ENCODE data around the gene ASPM.
"Not testable (repeated sequence)": the region's sequence is repeated elsewhere in the genome, so short reads cannot be mapped to it uniquely, and the experiment has no call there.

ASPM gene

DNA sequence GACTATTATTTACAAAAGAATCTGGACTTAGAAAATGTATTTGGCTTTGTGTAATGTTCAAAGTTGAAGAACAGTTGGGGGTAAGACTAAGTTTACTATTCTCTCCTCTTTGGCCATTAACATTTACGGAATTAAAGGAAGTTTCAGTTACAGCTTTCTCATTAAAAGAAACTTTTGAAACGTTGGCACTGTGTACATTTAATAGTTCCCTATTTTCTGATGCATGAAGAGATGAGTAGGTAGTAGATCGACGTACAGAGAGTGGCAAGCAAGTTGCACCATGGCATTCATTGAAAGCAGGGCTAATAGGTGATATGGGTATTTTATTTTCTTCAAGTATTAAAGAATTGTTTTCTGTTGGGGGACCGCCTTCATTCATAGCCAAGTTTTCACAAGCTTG is 3.2 kb downstream of the ASPM start:
- no peak for DNase-seq

DNA sequence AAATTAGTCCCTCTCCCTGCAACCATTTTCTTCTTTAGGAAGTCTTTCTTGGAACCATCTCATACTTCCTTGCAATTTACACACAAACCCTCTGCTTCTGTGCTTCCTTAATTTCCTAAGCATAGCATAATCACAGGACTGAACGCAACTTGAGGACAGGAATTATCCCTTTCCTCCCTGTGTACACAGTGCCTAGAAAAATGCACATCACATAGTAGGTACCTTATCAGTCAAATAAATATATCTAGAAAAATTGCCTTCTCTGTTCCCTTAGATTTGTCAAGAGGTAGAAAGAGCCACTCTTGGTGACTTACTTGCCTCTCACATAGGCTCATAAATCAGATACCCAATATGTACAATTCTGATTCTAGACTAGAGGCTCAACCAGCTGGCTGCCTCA is 4.9 kb downstream of the ASPM start:
- DNase-seq, result no peak

DNA sequence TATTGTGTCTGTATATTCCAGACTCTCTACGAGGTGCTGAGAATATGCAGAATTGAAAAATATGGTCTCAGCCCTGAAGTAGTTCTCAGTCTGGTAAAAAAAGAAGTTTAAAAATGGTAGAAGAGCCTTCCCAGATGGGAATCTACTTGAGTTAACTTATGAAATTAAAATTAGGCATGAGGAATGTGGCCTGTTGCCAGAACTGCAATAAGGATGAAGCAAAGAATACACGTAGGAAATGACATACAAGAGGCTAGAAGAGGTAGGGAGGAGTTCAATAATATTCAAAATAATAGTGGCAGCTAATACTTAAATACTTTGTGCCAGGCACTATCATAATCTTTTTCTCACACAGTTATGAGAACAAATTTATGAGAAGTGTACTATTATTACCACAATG is 6.3 kb downstream of the ASPM start:
- peak; percentile 23 for DNase-seq

DNA sequence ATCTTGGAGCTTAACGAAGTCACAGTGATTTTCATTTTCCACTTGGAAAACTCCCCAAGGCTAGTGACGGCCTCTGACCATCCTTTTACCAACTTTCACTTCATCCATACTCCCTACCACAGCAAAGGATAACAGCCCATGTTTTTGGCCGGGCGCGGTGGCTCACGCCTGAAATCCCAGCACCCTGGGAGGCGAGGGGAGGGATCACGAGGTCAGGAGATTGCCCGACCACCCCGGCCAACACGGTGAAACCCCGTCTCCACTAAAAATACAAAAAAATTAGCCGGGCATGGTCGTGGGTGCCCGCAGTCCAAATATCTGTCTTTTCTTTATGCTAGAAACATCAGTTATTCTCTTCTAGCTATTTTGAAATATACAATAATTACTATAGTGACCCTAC is 7.3 kb downstream of the ASPM start:
- no peak for DNase-seq

DNA sequence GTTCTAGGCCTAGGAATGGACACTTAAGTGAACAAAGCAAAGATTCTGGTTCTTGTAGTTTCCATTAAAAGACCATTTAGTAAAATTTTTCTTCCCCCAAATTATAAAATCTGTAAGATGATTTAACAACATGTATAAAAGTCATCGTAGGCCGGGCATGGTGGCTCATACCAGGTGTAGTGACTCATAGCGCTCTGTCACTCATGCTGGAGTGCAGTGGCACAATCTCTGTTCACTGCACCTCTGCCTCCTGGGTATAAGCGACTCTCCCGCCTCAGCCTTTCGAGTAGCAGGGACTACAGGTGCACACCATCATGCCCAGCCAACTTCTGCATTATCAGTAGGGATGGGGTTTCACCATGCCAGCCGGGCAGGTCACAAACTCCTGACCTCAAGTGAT is 9.1 kb downstream of the ASPM start:
- DNase-seq, result no peak

DNA sequence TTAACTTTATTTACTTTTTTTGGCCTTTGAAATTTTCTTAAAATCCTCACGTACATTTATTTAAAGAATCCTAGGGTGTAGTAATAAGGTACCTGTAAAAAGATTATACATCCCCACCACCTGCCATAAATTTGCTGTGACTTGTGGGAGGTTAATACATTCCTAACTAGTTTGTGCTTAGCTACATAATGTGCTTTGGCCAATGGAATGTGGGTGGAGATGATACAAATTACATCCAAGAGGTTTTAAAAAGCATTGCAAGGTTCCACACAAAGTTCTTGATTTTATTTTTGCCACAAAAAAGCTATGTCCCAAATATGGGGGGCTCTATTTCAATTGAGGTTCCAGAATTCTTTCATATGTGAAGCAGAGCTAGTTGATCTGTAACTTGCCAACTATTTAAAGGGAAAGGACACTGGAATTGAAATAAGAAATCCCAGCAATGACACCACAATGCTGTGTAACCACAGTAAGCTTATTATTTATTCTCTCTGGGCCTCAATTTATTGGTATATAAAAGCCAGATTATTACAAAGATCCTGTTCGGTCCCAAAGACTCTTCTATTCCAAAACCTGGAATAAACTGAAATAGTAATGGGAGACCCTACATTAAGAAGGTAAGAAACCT is 15.7 kb downstream of the ASPM start:
- DNase-seq, result peak; percentile 55

DNA sequence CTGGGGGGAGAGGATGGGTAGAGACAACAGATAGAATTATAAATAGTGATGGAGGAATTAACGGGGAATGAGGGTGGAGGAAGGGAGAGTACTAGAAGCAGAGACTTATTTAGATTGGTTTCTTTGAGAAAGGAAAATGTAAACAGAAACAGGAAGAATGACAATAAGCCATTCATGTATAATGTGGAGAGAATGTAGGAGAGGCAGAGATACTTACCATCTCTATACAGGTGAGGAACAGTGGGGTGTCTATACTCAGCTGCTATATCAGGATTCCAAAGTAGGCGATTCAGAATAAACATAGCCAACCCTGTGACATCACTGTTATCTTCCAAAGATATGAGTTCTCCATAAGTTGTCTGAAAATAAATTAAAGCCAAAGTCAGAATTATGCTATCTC is 16.8 kb downstream of the ASPM start:
- DNase-seq, result no peak

DNA sequence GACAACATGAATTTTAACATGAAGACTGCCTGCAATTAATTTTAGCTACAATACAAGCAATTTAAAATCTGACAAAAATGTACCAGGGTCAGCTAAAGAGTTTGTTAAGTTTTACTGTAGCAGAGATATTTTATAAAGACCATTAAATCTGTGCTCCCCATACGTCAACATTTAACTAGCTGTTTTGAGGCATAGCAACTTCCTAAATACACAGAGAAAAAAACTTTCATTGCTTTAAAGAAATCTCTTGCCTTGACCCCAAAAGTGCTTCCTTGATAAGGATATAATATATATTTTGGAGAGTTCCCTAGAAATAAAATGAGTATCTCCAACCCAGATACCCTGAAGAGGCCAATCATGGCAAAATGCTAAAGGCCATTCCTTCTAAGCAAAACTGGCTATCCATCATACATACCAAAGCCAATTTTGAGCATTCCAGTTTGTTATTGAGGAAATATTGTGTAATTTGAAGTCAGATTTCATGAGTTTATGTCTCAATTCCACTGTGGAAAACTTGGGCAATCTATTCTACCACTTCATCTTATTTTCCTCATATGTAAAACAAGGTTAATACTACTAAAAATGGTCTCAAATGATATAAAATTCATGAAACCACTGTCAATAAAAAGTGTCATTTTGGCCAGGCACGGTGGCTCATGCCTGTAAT is 19.1 kb downstream of the ASPM start:
- DNase-seq, result no peak

DNA sequence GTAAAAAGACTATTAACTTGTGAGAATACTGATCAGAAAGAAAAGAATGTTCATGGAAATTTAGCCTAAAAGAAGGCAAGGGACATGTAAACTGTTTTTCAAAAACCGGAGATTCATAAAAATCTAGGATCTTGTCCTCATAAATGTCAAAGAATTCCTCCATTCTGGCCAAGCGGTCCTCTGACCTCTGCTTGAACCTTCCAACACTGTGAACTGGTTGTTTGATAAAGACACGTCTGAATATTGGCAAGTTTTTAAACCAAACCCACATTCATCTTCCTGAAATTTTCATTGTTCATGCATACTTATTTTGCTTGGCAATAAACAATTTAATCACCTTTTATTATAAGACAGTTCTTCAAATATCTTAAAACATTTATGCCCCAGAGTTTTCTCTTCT is 19.8 kb downstream of the ASPM start:
- DNase-seq, result no peak

DNA sequence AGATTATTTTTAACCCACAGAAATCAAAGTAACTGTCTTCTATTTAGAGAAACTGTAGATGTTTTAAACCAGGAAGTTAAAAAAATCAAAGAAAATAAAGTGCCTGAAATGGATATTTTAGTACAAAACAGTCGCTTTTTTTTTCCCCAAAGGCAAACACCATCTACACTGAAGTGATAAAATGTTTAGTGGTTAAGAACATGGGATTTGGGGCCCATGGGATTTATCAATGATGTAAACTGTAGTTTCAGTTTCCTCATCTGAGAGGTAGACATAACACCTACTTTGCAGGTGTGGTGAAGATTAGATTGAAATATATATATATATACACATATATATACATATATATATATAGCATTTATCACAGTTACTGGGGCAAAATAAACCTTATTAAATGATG is 22.1 kb downstream of the ASPM start:
- no peak for DNase-seq

DNA sequence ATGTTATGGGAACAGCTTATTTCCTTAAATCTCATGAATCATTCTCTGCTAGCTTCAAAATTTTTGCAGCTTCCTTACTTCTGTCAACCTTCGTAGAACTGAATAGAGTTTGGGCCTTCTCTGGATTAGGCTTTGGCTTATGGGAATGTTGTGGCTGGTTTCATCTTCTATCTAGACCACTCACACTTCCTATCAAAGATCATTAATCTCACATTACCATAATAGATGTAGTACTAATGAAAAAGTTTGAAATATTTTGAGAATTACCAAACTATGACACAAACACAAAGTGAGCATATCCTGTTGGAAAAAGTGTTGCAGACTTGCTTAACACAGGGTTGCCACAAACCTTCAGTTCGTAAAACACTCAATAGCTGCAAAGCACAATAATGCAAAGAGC is 30.3 kb downstream of the ASPM start:
- no peak for DNase-seq

DNA sequence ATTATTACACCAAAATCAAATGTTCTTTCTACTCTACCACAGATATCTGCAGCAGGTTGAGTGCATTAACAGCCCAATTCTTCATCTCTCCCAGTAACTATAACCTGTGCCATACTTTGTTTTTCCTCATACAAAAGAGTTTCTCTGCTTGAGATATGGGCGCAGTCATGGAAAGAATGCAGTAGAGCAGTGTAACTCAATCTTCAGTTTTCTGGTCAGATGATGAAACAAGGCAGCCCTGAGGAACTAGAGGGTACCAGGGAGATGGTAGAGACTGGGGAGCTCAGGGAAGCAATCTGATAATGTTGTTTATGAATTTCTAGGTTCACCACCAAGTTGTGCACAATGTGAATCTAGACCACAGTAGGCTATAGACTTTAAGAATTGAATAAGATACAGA is 39.6 kb downstream of the ASPM start:
- no peak for DNase-seq

DNA sequence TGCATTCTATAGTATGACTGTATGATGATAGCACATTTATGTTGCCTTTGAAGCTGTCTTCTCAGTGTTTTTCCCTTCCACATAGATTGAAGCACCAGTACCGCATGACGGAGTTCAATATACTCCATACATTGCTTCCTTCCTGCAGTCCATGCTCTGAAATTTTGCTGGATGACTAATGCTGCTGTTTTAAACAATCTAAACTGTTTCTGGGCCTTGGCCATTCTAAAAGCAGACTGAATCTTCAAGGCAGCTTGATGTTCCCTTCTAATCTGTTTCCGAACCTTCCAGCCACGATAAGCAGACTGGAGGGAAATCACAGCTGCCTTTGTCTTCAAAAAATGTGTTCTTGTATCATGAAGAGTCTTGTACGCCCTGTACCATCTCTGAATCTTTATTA is 43.2 kb downstream of the ASPM start:
- peak; percentile 16 for DNase-seq

DNA sequence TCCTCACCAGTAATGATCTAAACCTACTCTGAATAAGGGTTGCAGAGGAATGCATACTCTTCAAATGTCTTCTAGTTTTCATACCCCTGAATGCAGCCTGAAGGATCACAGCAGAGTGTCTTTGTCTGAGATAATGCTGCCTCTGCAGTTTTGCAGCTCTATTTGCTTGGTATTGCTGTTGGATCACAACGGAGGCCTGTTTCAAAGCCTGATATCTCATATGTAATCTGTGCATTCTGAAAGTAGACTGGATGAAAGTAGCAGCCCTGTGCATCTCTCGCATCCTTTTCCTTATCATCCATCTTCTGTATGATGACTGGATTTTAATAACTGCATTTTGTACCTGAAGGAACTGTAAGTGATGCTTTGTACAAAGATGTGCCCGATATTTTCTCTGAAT is 44.5 kb downstream of the ASPM start:
- no peak for DNase-seq

DNA sequence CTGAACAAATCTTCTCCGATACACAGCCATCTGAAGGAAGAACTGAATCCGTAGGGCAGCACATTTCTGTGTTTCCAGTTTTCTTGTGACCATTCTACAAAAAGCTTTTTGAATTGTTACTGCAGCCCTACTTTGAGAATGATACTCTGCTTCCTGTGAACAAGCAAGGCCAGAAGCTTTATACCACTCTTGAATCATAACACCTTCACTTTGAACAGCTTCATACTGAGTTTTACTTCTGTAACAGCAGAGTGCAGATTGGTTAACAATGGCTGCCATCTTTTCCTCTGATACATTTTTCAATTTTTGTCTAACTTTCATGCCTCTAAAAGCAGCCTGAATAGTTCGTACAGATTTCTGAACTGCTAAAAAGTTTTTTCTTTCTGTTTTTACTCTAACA is 45.8 kb downstream of the ASPM start:
- no peak for DNase-seq

DNA sequence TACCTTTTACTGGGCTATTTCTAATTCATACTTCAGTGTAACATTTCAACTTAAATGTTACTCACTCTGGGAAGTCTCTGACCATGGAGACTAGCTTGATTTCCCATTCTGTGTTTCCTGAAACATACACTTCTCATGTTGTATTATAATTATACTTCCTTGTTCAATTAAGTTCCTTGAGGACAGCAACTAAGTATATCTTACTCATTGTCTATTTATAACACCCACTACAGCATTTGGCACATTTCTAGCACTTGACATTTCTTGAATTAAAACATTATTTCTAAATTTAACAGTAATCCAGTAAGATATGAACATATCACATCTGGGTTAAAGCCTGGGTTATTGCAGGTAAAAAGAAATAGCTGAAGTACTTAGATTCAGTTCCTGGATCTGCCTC is 47.0 kb downstream of the ASPM start:
- no peak for DNase-seq

DNA sequence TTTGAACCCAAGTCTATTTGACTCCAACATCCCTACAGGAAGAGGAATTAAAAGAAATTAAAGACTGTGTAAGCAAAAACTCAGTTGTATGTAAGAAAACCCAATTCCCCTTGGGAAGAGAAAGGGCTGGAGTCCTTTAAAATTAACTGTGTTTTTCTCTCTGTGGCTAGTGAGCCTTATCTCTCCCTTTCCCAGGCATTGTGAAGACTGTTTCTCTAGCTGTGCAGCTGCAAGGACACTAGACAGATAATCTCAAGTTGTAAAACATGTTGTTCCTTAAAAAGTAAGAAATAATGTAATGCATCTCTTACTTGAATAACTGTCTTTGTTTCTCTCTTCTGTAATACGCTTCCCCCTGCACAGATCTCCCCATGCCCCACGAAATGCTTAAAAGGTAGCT is 49.5 kb downstream of the ASPM start:
- not testable (repeated sequence) for DNase-seq

DNA sequence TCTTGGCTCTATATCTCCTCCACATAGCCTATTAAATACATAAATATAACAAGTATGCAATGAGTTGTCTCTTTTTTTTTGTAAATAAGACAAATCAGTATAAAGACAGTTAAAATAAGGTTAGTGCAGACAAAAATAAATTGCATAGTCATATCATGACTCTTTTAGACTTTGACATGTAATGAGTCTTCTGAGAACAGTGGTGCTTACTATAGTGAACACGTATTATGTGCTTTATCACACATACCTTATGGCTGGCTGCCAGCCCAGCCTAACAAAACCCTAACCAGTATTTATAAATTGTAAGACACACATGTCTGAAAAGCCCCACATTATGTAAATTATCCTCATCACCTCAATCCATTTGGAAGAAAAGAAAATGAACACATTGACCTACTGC is 50.3 kb downstream of the ASPM start:
- DNase-seq, result no peak

DNA sequence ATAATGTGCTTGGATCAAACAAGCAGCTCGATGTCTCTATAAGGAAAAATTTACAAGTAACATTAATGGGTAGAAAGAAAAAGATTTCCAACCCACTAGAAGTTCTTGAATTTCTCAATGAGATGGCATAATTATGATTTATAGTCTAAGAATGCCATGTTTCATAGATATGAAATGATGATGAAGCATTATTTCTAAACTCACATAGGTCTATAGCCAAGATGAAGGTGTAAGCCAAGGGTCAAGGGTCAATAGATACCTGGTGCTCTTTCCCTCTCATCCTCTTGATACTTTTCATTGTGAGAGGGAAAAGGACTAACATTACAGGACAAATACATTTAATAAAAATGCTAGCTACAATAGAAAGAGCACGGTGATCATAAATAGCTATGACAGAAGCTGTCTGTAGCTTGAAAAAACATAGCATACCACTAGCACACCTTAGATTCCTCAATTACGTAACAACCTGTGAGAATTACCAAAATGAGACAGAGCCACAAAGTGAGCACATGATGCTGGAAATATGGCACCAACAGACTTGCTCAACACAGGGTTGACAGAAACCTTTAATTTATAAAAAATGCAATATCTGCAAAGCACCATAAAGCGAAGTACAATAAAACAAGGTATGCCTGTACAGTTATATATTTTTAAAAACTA is 53.1 kb downstream of the ASPM start:
- DNase-seq, result no peak

DNA sequence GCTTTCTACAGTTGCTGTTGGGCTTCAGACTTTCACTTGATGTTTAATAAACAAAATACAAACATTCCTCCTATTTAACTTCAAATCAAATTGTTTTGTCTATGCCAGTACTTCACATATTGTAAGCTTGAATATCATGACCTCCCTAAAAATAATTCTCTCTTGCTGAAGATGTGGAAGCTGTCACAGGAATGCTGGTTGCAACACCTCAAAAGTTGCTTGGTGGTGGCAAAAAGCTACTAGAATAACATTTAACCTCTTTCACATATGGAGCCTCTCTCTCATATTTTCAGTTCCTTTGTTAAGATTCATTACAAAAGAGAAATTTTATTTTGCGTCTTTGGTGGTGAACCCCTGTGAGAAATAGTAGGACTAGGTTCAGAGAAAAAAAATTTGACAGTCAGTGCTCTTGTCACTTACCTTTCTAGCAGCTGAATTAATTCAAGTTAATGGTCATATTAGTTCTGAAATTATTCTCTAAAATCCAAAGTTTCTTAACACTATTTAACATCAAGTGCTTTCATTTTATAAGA is 53.9 kb downstream of the ASPM start:
- DNase-seq, result no peak

DNA sequence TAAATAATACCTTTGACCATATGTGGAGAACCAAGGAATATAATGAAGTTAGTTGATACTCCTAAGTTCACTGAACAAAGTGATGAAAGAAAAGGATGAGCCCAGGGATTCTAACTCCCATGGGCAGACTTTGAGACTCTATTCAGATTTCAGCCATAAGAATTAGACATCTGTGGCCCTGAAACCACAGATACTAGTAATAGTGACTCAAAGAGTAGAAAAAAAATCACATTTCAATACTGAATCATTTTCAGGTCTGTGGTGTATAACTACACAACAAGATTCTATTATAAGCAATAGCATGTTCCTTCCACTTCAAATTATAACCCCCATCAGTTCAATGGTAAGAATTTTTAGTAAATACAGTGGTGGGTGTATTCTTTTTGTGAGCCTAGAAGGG is 63.0 kb downstream of the ASPM start:
- no peak for DNase-seq

DNA sequence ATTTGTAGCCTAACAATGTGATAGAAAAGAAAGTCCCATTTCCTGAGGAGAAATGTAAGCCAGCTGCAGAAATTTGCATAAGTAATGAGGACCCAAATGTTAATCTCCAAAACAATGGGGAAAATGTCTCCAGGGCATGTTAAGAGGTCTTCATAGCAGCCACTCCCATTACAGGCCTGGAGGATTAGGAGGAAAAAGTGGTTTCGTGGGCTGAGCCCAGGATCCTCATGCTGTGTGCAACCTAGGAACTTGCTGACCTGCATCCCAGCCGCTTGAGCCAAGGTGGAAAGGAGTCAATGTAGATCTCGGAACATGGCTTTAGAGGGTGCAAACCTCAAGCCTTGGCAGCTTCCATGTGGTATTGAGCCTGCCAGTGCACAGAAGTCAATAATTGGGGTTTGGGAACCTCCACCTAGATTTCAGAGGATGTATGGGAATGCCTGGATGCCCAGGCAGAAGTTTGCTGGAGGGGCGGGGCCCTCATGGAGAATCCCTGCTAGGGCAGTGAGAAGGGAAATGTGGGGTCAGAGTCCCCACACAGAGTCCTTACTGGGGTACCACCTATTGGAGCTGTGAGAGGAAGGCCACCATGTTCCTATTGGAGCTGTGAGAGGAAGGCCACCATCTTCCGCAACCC is 65.2 kb downstream of the ASPM start:
- DNase-seq, result no peak

DNA sequence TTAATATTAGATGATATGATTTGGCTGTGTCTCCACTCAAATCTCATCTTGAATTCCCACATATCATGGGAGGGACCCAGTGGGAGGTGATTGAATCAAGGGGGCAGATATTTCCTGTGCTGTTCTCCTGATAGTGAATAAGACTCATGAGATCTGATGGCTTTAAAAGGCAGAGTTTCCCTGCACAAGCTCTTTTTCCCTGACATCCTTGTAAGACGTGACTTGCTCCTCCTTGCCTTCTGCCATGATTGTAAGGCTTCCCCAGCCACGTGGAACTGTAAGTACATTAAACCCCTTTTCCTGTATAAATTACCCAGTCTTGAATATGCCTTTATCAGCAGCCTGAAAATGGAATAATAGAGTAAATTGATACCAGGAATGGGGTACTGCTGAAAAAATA is 66.1 kb downstream of the ASPM start:
- no peak for DNase-seq

DNA sequence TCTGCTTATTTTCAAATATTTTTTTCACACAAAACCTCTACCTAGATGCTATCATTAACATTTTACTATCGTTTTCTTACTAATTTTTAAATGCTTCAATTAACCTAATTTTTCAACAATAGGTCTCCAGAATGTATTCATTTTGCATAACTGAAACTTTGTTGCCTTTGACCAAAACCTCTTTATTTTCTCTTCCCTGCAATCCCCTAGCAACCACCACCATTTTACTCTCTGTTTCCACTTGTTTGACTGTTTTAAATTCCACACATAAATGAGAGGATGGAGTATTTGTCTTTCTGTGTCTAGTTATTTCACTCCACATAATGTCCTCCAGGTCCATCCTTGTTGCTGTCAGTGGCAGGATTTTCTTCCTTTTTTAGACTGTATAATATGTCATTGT is 69.9 kb downstream of the ASPM start:
- DNase-seq, result no peak
